ENCODE data around the gene CDH24. TPM values are rescaled to one million over a fixed set of nuclear protein-coding genes. Genes with fewer than 3 reads are reported as not detected.

The CDH24 gene
- total and polyA plus RNA-seq, 2 of the 8 experiments (the other 6 are each of a cell fraction or from before 2014, with no cell fraction given): 18.1 to 27.6 TPM

GRCh38 chr14:23041729-23042128 is 15.6 kb downstream of the CDH24 start:
- Histone ChIP-seq H2AFZ (ENCODE audit: low read length) (no peak overlapping the region), H2BK5ac (ENCODE audit: low read depth, low read length) (no peak overlapping the region), H2BK120ac (replicated peaks; ENCODE audit: low read depth, low read length) (no peak overlapping the region), H3K27ac (ENCODE audit: low read depth, low read length) (no peak overlapping the region), H4K8ac (ENCODE audit: extremely low read depth, insufficient read depth, low read length) (no peak overlapping the region), H3K9me3 (ENCODE audit: insufficient read depth in 2 of 2, low read depth in 1 of 2, low read length in 1 of 2) (no peaks in the 10 kb centered on the region), H3K23me2 (ENCODE audit: low read depth, low read length) (no peaks in the 10 kb centered on the region), H3K4ac (replicated peaks; ENCODE audit: insufficient read length, low read depth, low read length) (no peak overlapping the region), H4K91ac (replicated peaks; ENCODE audit: insufficient read length, low read length) (no peak overlapping the region), H3K9ac (replicated peaks in 1 of 4; ENCODE audit: extremely low read depth in 1 of 4, low read depth in 3 of 4, low read length in 3 of 4) (no peak overlapping the region), H2BK12ac (ENCODE audit: low read depth, low read length) (no peak overlapping the region), H3K27me3 (replicated peaks in 1 of 4; ENCODE audit: control insufficient read depth in 3 of 4, extremely low read depth in 1 of 4, insufficient read depth in 3 of 4, low read length in 3 of 4) (no peaks in the 10 kb centered on the region), H3K4me3 (ENCODE audit: extremely low read depth in 1 of 4, insufficient read depth in 2 of 4, low read depth in 3 of 4, low read length in 4 of 4) (no peak overlapping the region), H3K4me1 (replicated peaks in 1 of 4; ENCODE audit: control insufficient read depth in 3 of 4, insufficient read depth in 4 of 4, low read length in 3 of 4) (0 out of 7 replicates have a peak, but pooled peaks cover 0 to 5% (median 0%) of the 10 kb centered on the region in 4 experiments), H2BK20ac (ENCODE audit: low read length) (no peak overlapping the region), H3K79me1 (ENCODE audit: low read depth, low read length) (no peaks in the 10 kb centered on the region; the same call in 1 of the 2 replicates), H3K18ac (ENCODE audit: extremely low read depth, low read length) (no peak overlapping the region), H3K36me3 (ENCODE audit: control insufficient read depth in 2 of 4, insufficient read depth in 4 of 4, low read length in 3 of 4) (no peaks in the 10 kb centered on the region), H3K4me2 (ENCODE audit: insufficient read depth in 1 of 2, low read depth in 2 of 2, low read length in 2 of 2) (no peak overlapping the region), H2BK15ac (ENCODE audit: low read length) (no peak overlapping the region), H3K56ac (replicated peaks; ENCODE audit: insufficient read length, low read depth, low read length) (no peak overlapping the region), H4K5ac (ENCODE audit: insufficient read length, low read depth, low read length) (no peak overlapping the region), H3K79me2 (ENCODE audit: control insufficient read depth in 1 of 2, insufficient read depth in 2 of 2, low read length in 2 of 2) (no peaks in the 10 kb centered on the region), H4K20me1 (replicated peaks in 1 of 2; ENCODE audit: control insufficient read depth in 1 of 2, insufficient read depth in 2 of 2, low read length in 2 of 2) (no peaks in the 10 kb centered on the region), H2AK5ac (ENCODE audit: low read depth, low read length) (no peak overlapping the region), H3K14ac (ENCODE audit: insufficient read length) (no peak overlapping the region), H3K23ac (ENCODE audit: insufficient read length) (no peak overlapping the region)
- TF ChIP-seq TAF7 (optimal IDR thresholded peaks at IDR 0.05; ENCODE audit: borderline replicate concordance, low read depth, low read length): no peak
- ChIA-PET CTCF (ENCODE audit: partially characterized antibody) (interaction anchor here (0.7 to 29.2 kb wide), 18 partner anchors 9 to 113 kb away, joined by 3 to 785 read pairs (median 6); partner anchors contain the start of genes AJUBA, HAUS4 and PRMT5), POLR2A (ENCODE audit: partially characterized antibody) (interaction anchor here (0.8 to 2.8 kb wide), 10 partner anchors 13 to 112 kb away, joined by 3 to 7 read pairs (median 3); partner anchors contain the start of genes AJUBA and PRMT5)
- no peak for FAIRE-seq
- no peak for DNase-seq (ENCODE audit: low read depth in 1 of 2, low spot score in 2 of 2)
- whole genome bisulfite sequencing, 2 experiments (ENCODE audit: extremely low coverage in 1 of 2, insufficient coverage in 1 of 2, insufficient read length in 1 of 2, insufficient replicate concordance in 2 of 2, low coverage in 1 of 2, low lambda C conversion rate in 2 of 2, missing lambda C conversion rate in 1 of 2): 91% methylated on average over 5 of the region's 8 CpGs; no CpG with 5 or more reads in 1 of the 2 experiments

Data from H1 (cell line).